Measurements from ENCODE around the gene MON2.

GRCh38 chr12:62481843-62482540, 15.4 kb downstream of the MON2 start:
- TF ChIP-seq CTCF (IDR thresholded peaks at IDR 0.05): no peak
- TF ChIP-seq POLR2A (IDR thresholded peaks at IDR 0.05): no peak

Measured in lower leg skin (tissue), 3 donors.